HepG2 (cell line): ENCODE results near the gene PRELP. TPM values are rescaled to one million over a fixed set of nuclear protein-coding genes. Genes with fewer than 3 reads are reported as not detected.

Experiments
- ATAC-seq: fragments of 200-7000 bp; cut with Tn5 transposase; 3 replicates; pipeline ENCODE4 v1.9.1; 2020; ENCODE audit warnings: mild to moderate bottlenecking, moderate library complexity
- BruUV-seq: library from RNA; stranded (reverse); fragments of 400-500 nt; replicated peaks from 2 replicates; lab custom pipeline; 2021; lab: Mats Ljungman, UMichigan
- CTCF ChIA-PET: fragments of 300-600 bp; formaldehyde crosslinking; extraction: SDS; loops from one replicate; lab custom pipeline; 2021; ENCODE audit warnings: low total read pairs, inconsistent platforms, low intra/inter-chr PET ratio; lab: Yijun Ruan, JAX
- POLR2A ChIA-PET: fragments of 350-600 bp; sonication (Branson Sonifier 250); formaldehyde crosslinking; loops from one replicate; lab custom pipeline; 2020; ENCODE audit warnings: antibody characterized with exemption, inconsistent platforms; lab: Yijun Ruan, JAX
- DNase-seq: peaks from one replicate; pipeline ENCODE4 v3.0.0-alpha.2; 2015; ENCODE audit warnings: low spot score
- FAIRE-seq: peaks from 3 replicates; lab custom pipeline; 2011; peaks lifted over from hg19 to GRCh38; lab: Jason Lieb, UNC
- H2AFZ ChIP-seq: one replicate; pipeline ENCODE4 v1.6.1; 2011; ENCODE audit warnings: low read length, inconsistent platforms
- H3K27ac ChIP-seq: fragments of 300-600 bp; 3 replicates; pipeline ENCODE4 v1.8.0; 2011; ENCODE audit warnings: mixed run types, mild to moderate bottlenecking, mixed read lengths, low read length, inconsistent platforms; ENCODE audit not compliant: insufficient read depth; ENCODE audit errors: extremely low read length
- H3K27me3 ChIP-seq, 2 experiments: fragments of 200-600 bp in 1 of 2; 2 replicates in 1 of 2; 3 replicates in 1 of 2; pipeline versions ENCODE4 v1.6.0 to v1.8.0; 2011; ENCODE audit warnings: low read length in 2 of 2, mild to moderate bottlenecking in 2 of 2, moderate library complexity in 2 of 2, inconsistent platforms in 1 of 2; ENCODE audit not compliant: insufficient read depth in 2 of 2, control insufficient read depth in 1 of 2
- H3K36me3 ChIP-seq, 2 experiments: fragments of 200-600 bp in 1 of 2; replicated peaks in 1 of 2; 2 replicates in 1 of 2; 3 replicates in 1 of 2; pipeline versions ENCODE4 v1.5.1 to v1.8.0; 2011; ENCODE audit warnings: low read length in 2 of 2, inconsistent platforms in 1 of 2; ENCODE audit not compliant: insufficient read depth in 2 of 2, control insufficient read depth in 1 of 2
- H3K4me1 ChIP-seq: 2 replicates; pipeline ENCODE4 v1.5.1; 2012; ENCODE audit warnings: low read length, inconsistent platforms; ENCODE audit not compliant: insufficient read depth
- H3K4me2 ChIP-seq: 2 replicates; pipeline ENCODE4 v1.6.0; 2011; ENCODE audit warnings: low read depth, low read length, inconsistent platforms
- H3K4me3 ChIP-seq, 3 experiments: fragments of 200-600 bp in 1 of 3; sonication (generic), shearing (Covaris generic) in 1 of 3; replicated peaks in 1 of 3; 2 replicates each; pipeline ENCODE4 v1.5.1; 2011 to 2016; ENCODE audit warnings: low read length in 3 of 3, inconsistent platforms in 2 of 3, low read depth in 2 of 3, mild to moderate bottlenecking in 2 of 3, control low read depth in 1 of 3, mixed read lengths in 1 of 3; ENCODE audit not compliant: insufficient read depth in 1 of 3
- H3K79me2 ChIP-seq: one replicate; pipeline ENCODE4 v1.6.1; 2011; ENCODE audit warnings: low read length, inconsistent platforms; ENCODE audit not compliant: insufficient read depth
- H3K9ac ChIP-seq: 2 replicates; pipeline ENCODE4 v1.6.0; 2011; ENCODE audit warnings: mild to moderate bottlenecking, low read depth, low read length, inconsistent platforms; ENCODE audit not compliant: insufficient read depth
- H3K9me3 ChIP-seq: 2 replicates; pipeline ENCODE4 v1.5.1; 2012; ENCODE audit warnings: mild to moderate bottlenecking, low read length
- H4K20me1 ChIP-seq: 2 replicates; pipeline ENCODE4 v1.6.0; 2011; ENCODE audit warnings: inconsistent platforms, mild to moderate bottlenecking, low read length, moderate library complexity; ENCODE audit not compliant: insufficient read depth
- KDM5B ChIP-seq: sonication (generic); formaldehyde crosslinking; IDR thresholded peaks from 2 replicates; pipeline ENCODE4 v1.4.0; 2020; ENCODE audit warnings: missing genetic modification reagents, mild to moderate bottlenecking, borderline replicate concordance
- NFAT5 ChIP-seq: sonication (generic); formaldehyde crosslinking; IDR thresholded peaks from 2 replicates; pipeline ENCODE4 v1.4.0; 2020; ENCODE audit warnings: missing genetic modification reagents
- PPARG ChIP-seq: conservative IDR thresholded peaks from 2 replicates; pipeline ENCODE4 v1.6.1; 2016; ENCODE audit warnings: missing biosample characterization, missing genetic modification reagents
- REL ChIP-seq: sonication (generic); formaldehyde crosslinking; conservative IDR thresholded peaks from 2 replicates; pipeline ENCODE4 v1.8.0; 2022; ENCODE audit warnings: mild to moderate bottlenecking, missing genetic modification reagents, moderate library complexity
- SRY ChIP-seq: sonication (generic); formaldehyde crosslinking; IDR thresholded peaks from 2 replicates; pipeline ENCODE4 v1.8.0; 2022; ENCODE audit warnings: mild to moderate bottlenecking, missing genetic modification reagents
- ZNF124 ChIP-seq: sonication (generic); formaldehyde crosslinking; IDR thresholded peaks from 2 replicates; pipeline ENCODE4 v1.4.0; 2020; ENCODE audit warnings: missing genetic modification reagents
- ZNF30 ChIP-seq: sonication (generic); formaldehyde crosslinking; IDR thresholded peaks from 2 replicates; pipeline ENCODE4 v1.5.0; 2020; ENCODE audit warnings: mild to moderate bottlenecking, missing genetic modification reagents
- ZNF678 ChIP-seq: sonication (generic); formaldehyde crosslinking; IDR thresholded peaks from 2 replicates; pipeline ENCODE4 v1.4.0; 2020; ENCODE audit warnings: mild to moderate bottlenecking, missing genetic modification reagents
- ZNF773 ChIP-seq: sonication (generic); formaldehyde crosslinking; IDR thresholded peaks from 2 replicates; pipeline ENCODE4 v1.4.0; 2020; ENCODE audit warnings: missing genetic modification reagents, borderline replicate concordance
- in situ Hi-C: cut with HindIII; loops from 2 replicates; pipeline ENCODE4 v1.10.0; 2017; ENCODE audit warnings: low pct_unique_long_range_greater_than_20kb; ENCODE audit not compliant: extremely low pct_ligation_motif_present
- intact Hi-C: fragments of 100-400 bp; cut with micrococcal nuclease; formaldehyde crosslinking; loops from one replicate; pipeline ENCODE4 v1.10.0; 2022; ENCODE audit not compliant: unreplicated experiment
- polyA plus RNA-seq, 8 experiments: library from polyadenylated mRNA; depleted of rRNA in 3 of 8; stranded (reverse) in 7 of 8; unstranded in 1 of 8; fragments of >200 nt; fragmentation: Illumina TruSeq in 4 of 8; extraction: Trizol in 4 of 8; gene quantifications; 2 replicates each; pipeline versions ENCODE4 v1.2.1 to v1.2.3, GENCODE V29; 2011 to 2016; ENCODE audit warnings: low read depth in 4 of 8, missing spikeins in 1 of 8, mixed read lengths in 1 of 8; ENCODE audit not compliant: insufficient read depth in 1 of 8
- total RNA-seq, 5 experiments: library from RNA; depleted of rRNA; stranded (reverse); fragments of >200 nt; fragmentation: Illumina TruSeq; extraction: Trizol; gene quantifications; 2 replicates each; pipeline ENCODE4 v1.2.3, GENCODE V29; 2016; ENCODE audit warnings: low read depth in 1 of 5

Gene PRELP
- total and polyA plus RNA-seq, 2 of the 13 experiments (the other 11 are each of a cell fraction or from before 2014, with no cell fraction given): not detected

GRCh38 chr1:203534012-203534411 lies 58.4 kb downstream of the PRELP start:
- ATAC-seq: no peak
- POLR2A ChIA-PET: no interaction called here
- no peak for DNase-seq
- in situ Hi-C loops (no loop called here), intact Hi-C loops (no loop called here)
- no peaks in the 10 kb centered on the region for H3K9me3 ChIP-seq
- peaks cover 27% of the 10 kb centered on the region for H3K4me1 ChIP-seq
- FAIRE-seq: no peak
- no peak for TF ChIP-seq ZNF773 (CRISPR knock-in tag)
- no peak for TF ChIP-seq ZNF124 (CRISPR knock-in tag)
- TF ChIP-seq SRY (CRISPR knock-in tag): no peak
- TF ChIP-seq NFAT5 (CRISPR knock-in tag): no peak
- no peak for TF ChIP-seq REL (CRISPR knock-in tag)
- no peak for TF ChIP-seq ZNF678 (CRISPR knock-in tag)
- TF ChIP-seq KDM5B (CRISPR knock-in tag): no peak
- no peak for TF ChIP-seq ZNF30 (CRISPR knock-in tag)
- TF ChIP-seq PPARG: no peak
- H3K36me3 ChIP-seq: no peaks in the 10 kb centered on the region
- H3K27me3 ChIP-seq: no peaks in the 10 kb centered on the region
- H3K27ac ChIP-seq: no peak overlapping the region
- no peak overlapping the region for H3K4me3 ChIP-seq
- BruUV-seq: no TSS peak
- CTCF ChIA-PET: no interaction called here
- no peaks in the 10 kb centered on the region for H3K79me2 ChIP-seq
- H2AFZ ChIP-seq: no peak overlapping the region
- no peak overlapping the region for H3K9ac ChIP-seq
- H3K4me2 ChIP-seq: no peak overlapping the region
- H4K20me1 ChIP-seq: no peaks in the 10 kb centered on the region
